ENCODE measurements around the gene EVPLL. TPM values are rescaled to one million over a fixed set of nuclear protein-coding genes. Genes with fewer than 3 reads are reported as not detected.

Gene EVPLL
- total RNA-seq = not detected in 2 replicates

DNA sequence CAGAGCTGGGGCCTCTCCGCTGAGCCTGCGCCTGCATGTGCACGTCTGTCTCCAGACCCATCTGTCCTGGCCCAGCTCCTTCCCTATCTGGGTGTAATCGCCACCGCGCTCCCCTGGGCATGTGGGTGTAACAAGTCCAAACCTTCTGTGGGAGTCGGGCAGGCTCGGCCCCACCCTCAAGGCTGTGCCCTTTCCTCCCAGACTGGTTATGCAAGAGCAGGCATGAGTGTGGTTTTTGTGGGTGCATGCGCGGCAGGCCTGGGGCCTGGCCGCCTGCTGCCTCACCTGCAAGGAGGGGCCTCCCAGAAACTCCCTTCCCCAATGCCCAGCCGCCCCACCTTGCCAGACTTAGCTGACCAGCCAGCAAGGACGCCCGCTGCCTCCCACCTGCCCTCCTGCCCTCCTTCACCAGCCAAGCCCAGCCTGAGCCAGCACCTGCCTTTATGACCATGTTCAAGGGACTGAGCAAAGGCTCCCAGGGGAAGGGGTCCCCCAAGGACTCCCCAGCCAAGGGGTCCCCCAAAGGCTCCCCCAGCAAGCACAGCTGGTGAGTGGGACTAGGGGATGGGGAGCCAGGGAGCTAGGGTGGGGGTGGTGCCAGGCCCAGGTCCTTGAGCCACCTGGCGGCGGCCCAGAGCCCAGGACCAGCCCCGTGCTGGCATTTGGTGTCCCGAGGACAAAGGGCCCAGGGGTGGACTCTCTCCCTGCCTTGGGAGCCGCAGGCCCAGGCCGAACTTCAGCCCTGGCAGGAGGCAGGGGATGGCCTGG lies at the start of gene EVPLL:
Gene EVPLL (plus strand): TSS at position 342 of the 768 bp plus-strand sequence. CDS start 3,160 bp downstream, outside the sequence.

DNA sequence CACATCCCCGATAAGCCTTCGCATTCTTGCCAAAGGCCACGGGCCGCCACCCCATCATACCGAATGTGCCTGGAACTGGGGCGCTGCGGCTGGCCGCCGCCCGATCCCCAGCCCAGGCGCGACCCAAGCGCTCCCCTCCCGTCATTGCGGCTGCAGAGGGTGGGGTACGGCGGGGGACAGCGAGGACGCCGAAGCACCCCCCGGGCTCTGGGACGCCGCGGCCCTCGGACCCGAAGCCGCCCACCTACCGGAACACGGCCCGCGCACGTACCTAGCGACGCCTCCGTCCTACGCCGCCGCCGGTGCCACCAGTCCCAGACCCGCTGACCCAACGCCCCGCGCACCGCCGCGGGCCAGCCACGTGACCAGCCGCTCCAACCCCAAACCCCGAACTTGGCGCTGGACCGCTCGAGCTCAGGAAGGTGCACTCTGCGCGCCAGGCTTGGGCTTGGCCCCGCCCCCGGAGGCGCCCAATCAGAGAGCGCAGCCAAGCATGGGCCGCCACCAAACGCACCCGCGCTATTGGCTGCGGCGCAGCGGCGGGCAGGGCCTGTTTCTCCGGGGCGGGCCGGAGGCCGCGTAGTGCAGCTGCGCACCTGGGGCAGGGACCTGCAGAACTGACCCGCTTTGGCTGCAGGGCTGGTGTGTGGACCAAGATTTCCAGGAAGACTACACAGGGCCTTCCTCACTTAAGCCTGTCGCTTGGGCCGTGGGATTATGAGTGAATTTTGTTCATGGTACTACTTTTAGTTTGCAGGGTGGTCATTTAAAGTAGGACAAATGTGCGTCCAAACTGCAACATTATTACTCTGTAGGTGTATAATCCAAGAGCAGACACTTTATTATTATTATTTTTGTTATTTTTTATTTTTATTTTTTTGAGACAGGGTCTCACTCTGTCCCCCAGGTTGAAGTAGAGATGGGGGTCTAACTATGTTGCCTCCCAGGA lies 14.2 kb upstream of the EVPLL start, which contains the start of gene SHMT1:
Gene SHMT1 (minus strand): TSS at position 450 of the 949 bp plus-strand sequence. CDS start 7,569 bp downstream, outside the sequence.

Small RNAs within 50 kb of the gene (small RNA-seq; reads per million reads assigned to genes)
- gene AL353997.5 (not detected), gene YWHAEP2 (not detected)

Other genes with a start within 250 kb of the EVPLL start
- 100 and 115 TPM in 2 replicates for gene ALKBH5, start 193.9 kb upstream of the EVPLL start, total RNA-seq
- 33.8 and 38.3 TPM in 2 replicates for gene LLGL1, start 152.1 kb upstream of the EVPLL start, total RNA-seq
- gene FLII, start 119.0 kb upstream of the EVPLL start, total RNA-seq = 253 and 319 TPM in 2 replicates
- gene MIEF2, start 117.1 kb upstream of the EVPLL start, total RNA-seq = 7.8 and 8.0 TPM in 2 replicates
- 58.6 and 62.0 TPM in 2 replicates for gene TOP3A, start 62.8 kb upstream of the EVPLL start, total RNA-seq
- 20.6 and 25.0 TPM in 2 replicates for gene SMCR8, start 62.5 kb upstream of the EVPLL start, total RNA-seq
- gene SHMT1, start 14.2 kb upstream of the EVPLL start, total RNA-seq = 21.5 and 27.3 TPM in 2 replicates
- gene LGALS9C, start 99.0 kb downstream of the EVPLL start, total RNA-seq = not detected in 2 replicates

All from thoracic aorta endothelial cell (primary cell).